GM12864 (cell line): ENCODE data around the gene DDX42.

Experiments
- DNase-seq: peaks from one replicate; pipeline ENCODE4 v3.0.0-alpha.2; 2011; ENCODE audit warnings: low read depth
- H3K4me3 ChIP-seq: 2 replicates; pipeline ENCODE4 v1.5.1; 2011; ENCODE audit warnings: mild to moderate bottlenecking, low read depth, low read length, control low read depth
- CTCF ChIP-seq: IDR thresholded peaks from 2 replicates; pipeline ENCODE4 v1.5.1; 2011; ENCODE audit warnings: low read depth, mild to moderate bottlenecking, moderate library complexity, low read length, control low read depth, inconsistent platforms; ENCODE audit errors: missing control alignments

Gene DDX42

GRCh38 chr17:63822537-63822936, 48.6 kb downstream of the DDX42 start:
- no peak for TF ChIP-seq CTCF
- DNase-seq: no peak
- no peak overlapping the region for H3K4me3 ChIP-seq

- TF ChIP-seq CTCF: no peak
- no peak for DNase-seq
- no peak overlapping the region for H3K4me3 ChIP-seq
Measured at GRCh38 chr17:63823659-63824331, 49.8 kb downstream of the DDX42 start.

GRCh38 chr17:63824362-63824761, 50.4 kb downstream of the DDX42 start:
- TF ChIP-seq CTCF: no peak

GRCh38 chr17:63826468-63827001, 52.6 kb downstream of the DDX42 start:
- H3K4me3 ChIP-seq: peak overlapping the region; percentile 96
- no peak for DNase-seq
- TF ChIP-seq CTCF: no peak

More at GRCh38 chr17:63824362-63824761, 50.4 kb downstream of the DDX42 start:
- no peak overlapping the region for H3K4me3 ChIP-seq
- no peak for DNase-seq

GRCh38 chr17:63827002-63827800, 53.2 kb downstream of the DDX42 start, which contains the start of the genes FTSJ3 and PSMC5:
Gene FTSJ3, minus strand, starts transcription at chr17:63827663. Its CDS starts 761 bp downstream, at chr17:63826902.
Gene PSMC5, plus strand, starts transcription at chr17:63827431. Its CDS starts 60 bp downstream, at chr17:63827491.
- peak within 1 kb of the TSS; percentile 96 for H3K4me3 ChIP-seq
- TF ChIP-seq CTCF: peak; percentile 79
- DNase-seq: peak; percentile 89

- no peak for DNase-seq
- peak overlapping the region; percentile 96 for H3K4me3 ChIP-seq
- TF ChIP-seq CTCF: no peak
Measured at GRCh38 chr17:63827801-63828221, 53.8 kb downstream of the DDX42 start.
